ENCODE results near the gene FAM184B.

FAM184B gene

DNA sequence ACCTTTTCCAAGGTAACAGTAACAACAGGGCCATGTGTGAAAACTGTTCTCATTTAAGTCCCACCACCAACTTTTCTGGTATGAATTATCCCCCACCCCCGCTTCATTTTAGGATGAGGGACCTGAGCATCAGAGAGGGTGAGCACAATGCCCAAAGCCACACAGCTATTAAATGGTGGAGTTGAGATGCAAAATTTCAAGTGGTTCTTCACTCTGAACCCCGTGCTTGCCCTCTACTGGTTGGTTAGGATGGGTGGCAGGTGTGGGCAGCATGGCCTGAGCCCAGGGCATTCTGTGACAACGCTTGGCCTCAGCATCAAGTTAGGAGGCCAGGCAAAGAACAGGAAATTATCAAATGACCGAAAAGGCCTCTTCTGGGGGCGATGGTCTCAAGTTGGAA lies 133.5 kb downstream of the FAM184B start:
- no peak overlapping the region for H4K91ac ChIP-seq (ENCODE audit: low read depth, low read length, poor library complexity)
- no peaks in the 10 kb centered on the region for H3K79me1 ChIP-seq (ENCODE audit: low read depth, low read length)
- H4K8ac ChIP-seq (ENCODE audit: low read depth, low read length): no peak overlapping the region
- no peak for DNase-seq (ENCODE audit: low spot score)
- H3K4me3 ChIP-seq (ENCODE audit: low read length in 2 of 2): no peak overlapping the region
- peaks cover 6% of the 10 kb centered on the region in 2 donors for H3K9me3 ChIP-seq (replicated peaks in 1 of 2; ENCODE audit: control insufficient read depth in 2 of 2, insufficient read depth in 1 of 2, low read depth in 1 of 2, low read length in 2 of 2)
- H3K4ac ChIP-seq (ENCODE audit: low read length): no peak overlapping the region
- no peak overlapping the region for H2BK120ac ChIP-seq (ENCODE audit: low read depth, low read length)
- H3K27ac ChIP-seq (replicated peaks; ENCODE audit: low read length): no peak overlapping the region
- no peak overlapping the region for H2BK12ac ChIP-seq (ENCODE audit: low read length)
- H2BK15ac ChIP-seq (ENCODE audit: low read length): no peak overlapping the region
- peaks cover 0 to 2% (median 0%) of the 10 kb centered on the region in 3 experiments for H3K27me3 ChIP-seq (ENCODE audit: control insufficient read depth in 3 of 3, insufficient read depth in 3 of 3, low read depth in 1 of 3, low read length in 3 of 3)
- peak overlapping the region; percentile 5 for H2BK5ac ChIP-seq (ENCODE audit: low read length)
- no peak overlapping the region for H2AK5ac ChIP-seq (ENCODE audit: low read depth, low read length)
- WGBS, 2 donors (ENCODE audit: extremely low coverage in 2 of 2, insufficient read length in 2 of 2, insufficient replicate concordance in 1 of 2): no CpG with 5 or more reads among the region's 5 CpGs
- no peak overlapping the region for H3K14ac ChIP-seq (ENCODE audit: low read length)
- H2AFZ ChIP-seq (ENCODE audit: low read length): no peak overlapping the region
- H3K4me1 ChIP-seq (ENCODE audit: control insufficient read depth in 2 of 2, insufficient read depth in 1 of 2, low read depth in 1 of 2, low read length in 2 of 2): no peaks in the 10 kb centered on the region
- H3K18ac ChIP-seq (ENCODE audit: low read length): no peak overlapping the region
- no peaks in the 10 kb centered on the region for H3K36me3 ChIP-seq (replicated peaks in 1 of 2; ENCODE audit: control insufficient read depth in 2 of 2, insufficient read depth in 2 of 2, low read length in 2 of 2)
- H3K23ac ChIP-seq (ENCODE audit: low read depth, low read length, poor library complexity): no peak overlapping the region
- H3K9ac ChIP-seq (ENCODE audit: low read depth, low read length, poor library complexity): no peak overlapping the region
- H3K4me2 ChIP-seq (ENCODE audit: insufficient read depth, low read length, poor library complexity, severe bottlenecking): no peak overlapping the region

DNA sequence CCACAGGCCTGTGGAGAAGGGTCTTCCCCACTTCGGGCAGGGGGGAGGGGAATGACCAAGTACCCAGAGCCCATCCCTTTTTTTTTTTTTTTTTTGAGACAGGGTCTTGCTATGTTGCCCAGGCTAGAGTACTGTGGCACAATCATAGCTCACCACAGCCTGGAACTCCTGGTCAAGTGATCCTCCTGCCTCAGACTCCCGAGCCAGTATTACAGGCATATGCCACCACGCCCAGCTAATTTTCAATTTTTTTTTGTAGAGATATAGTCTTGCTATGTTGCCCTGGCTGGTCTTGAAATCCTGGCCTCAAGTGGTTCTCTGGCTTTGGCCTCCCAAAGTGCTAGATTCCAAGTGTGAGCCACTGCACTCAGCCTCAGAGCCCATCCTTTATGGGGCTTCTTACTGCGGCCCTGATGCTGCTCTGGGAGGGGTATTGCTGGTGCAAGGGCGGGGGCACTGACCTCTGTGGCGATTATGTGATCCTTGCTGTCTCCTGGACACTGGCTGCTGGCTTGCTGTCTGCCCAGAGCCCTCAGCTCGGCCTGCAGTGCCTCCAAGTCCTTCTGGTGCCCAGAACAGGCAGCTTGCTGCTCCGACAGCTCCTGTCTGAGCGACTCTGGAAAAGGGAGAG lies 134.1 kb downstream of the FAM184B start:
- Histone ChIP-seq H2AFZ (ENCODE audit: low read length) (no peak overlapping the region), H2BK15ac (ENCODE audit: low read length) (no peak overlapping the region), H2BK12ac (ENCODE audit: low read length) (no peak overlapping the region), H2AK5ac (ENCODE audit: low read depth, low read length) (no peak overlapping the region), H3K36me3 (replicated peaks in 1 of 2; ENCODE audit: control insufficient read depth in 2 of 2, insufficient read depth in 2 of 2, low read length in 2 of 2) (peaks cover 0 to 1% of the 10 kb centered on the region in 2 donors), H3K9ac (ENCODE audit: low read depth, low read length, poor library complexity) (no peak overlapping the region), H2BK120ac (ENCODE audit: low read depth, low read length) (no peak overlapping the region), H3K27me3 (ENCODE audit: control insufficient read depth in 3 of 3, insufficient read depth in 3 of 3, low read depth in 1 of 3, low read length in 3 of 3) (no peaks in the 10 kb centered on the region), H3K4me2 (ENCODE audit: insufficient read depth, low read length, poor library complexity, severe bottlenecking) (no peak overlapping the region), H4K8ac (ENCODE audit: low read depth, low read length) (no peak overlapping the region), H3K4me1 (ENCODE audit: control insufficient read depth in 2 of 2, insufficient read depth in 1 of 2, low read depth in 1 of 2, low read length in 2 of 2) (no peaks in the 10 kb centered on the region), H3K4me3 (ENCODE audit: low read length in 2 of 2) (no peak overlapping the region), H3K4ac (ENCODE audit: low read length) (no peak overlapping the region), H3K9me3 (replicated peaks in 1 of 2; ENCODE audit: control insufficient read depth in 2 of 2, insufficient read depth in 1 of 2, low read depth in 1 of 2, low read length in 2 of 2) (peaks cover 7 to 8% of the 10 kb centered on the region in 2 donors), H2BK5ac (ENCODE audit: low read length) (peak overlapping the region; percentile 5), H3K23ac (ENCODE audit: low read depth, low read length, poor library complexity) (no peak overlapping the region), H3K18ac (ENCODE audit: low read length) (peak overlapping the region; percentile 27), H4K91ac (ENCODE audit: low read depth, low read length, poor library complexity) (no peak overlapping the region), H3K14ac (ENCODE audit: low read length) (no peak overlapping the region), H3K79me1 (ENCODE audit: low read depth, low read length) (no peaks in the 10 kb centered on the region), H3K27ac (replicated peaks; ENCODE audit: low read length) (no peak overlapping the region)
- no peak for DNase-seq (ENCODE audit: low spot score)
- WGBS, 2 donors (ENCODE audit: extremely low coverage in 2 of 2, insufficient read length in 2 of 2, insufficient replicate concordance in 1 of 2): no CpG with 5 or more reads among the region's 9 CpGs

DNA sequence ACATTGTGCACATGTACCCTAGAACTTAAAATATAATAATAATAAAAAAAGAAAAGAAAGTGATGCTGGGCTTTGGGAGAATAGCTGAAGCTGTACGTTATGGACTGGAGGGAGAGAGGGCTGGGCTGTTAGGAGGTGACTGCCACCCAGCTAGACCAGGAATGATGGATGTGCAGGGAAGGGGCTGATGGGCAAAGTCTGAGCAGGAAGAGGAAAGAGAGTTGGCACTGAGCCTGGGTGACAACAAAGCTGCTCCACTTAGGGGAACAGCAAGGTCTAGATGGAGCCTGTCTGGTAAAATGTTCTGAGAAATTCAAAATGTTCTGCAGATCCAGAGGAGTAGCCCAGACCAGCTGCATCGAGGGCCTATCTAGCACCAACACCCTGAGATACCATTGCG lies 134.7 kb downstream of the FAM184B start:
- Histone ChIP-seq H2AK5ac (ENCODE audit: low read depth, low read length) (no peak overlapping the region), H3K4me3 (ENCODE audit: low read length in 2 of 2) (no peak overlapping the region), H3K23ac (ENCODE audit: low read depth, low read length, poor library complexity) (no peak overlapping the region), H3K4ac (ENCODE audit: low read length) (no peak overlapping the region), H2BK120ac (ENCODE audit: low read depth, low read length) (no peak overlapping the region), H3K79me1 (ENCODE audit: low read depth, low read length) (no peaks in the 10 kb centered on the region), H3K4me1 (ENCODE audit: control insufficient read depth in 2 of 2, insufficient read depth in 1 of 2, low read depth in 1 of 2, low read length in 2 of 2) (no peaks in the 10 kb centered on the region), H3K9ac (ENCODE audit: low read depth, low read length, poor library complexity) (no peak overlapping the region), H2BK5ac (ENCODE audit: low read length) (no peak overlapping the region), H3K4me2 (ENCODE audit: insufficient read depth, low read length, poor library complexity, severe bottlenecking) (no peak overlapping the region), H2BK15ac (ENCODE audit: low read length) (no peak overlapping the region), H3K9me3 (replicated peaks in 1 of 2; ENCODE audit: control insufficient read depth in 2 of 2, insufficient read depth in 1 of 2, low read depth in 1 of 2, low read length in 2 of 2) (peaks cover 7 to 8% of the 10 kb centered on the region in 2 donors), H3K36me3 (replicated peaks in 1 of 2; ENCODE audit: control insufficient read depth in 2 of 2, insufficient read depth in 2 of 2, low read length in 2 of 2) (peaks cover 0 to 2% of the 10 kb centered on the region in 2 donors), H3K27ac (replicated peaks; ENCODE audit: low read length) (no peak overlapping the region), H3K14ac (ENCODE audit: low read length) (no peak overlapping the region), H3K18ac (ENCODE audit: low read length) (no peak overlapping the region), H2BK12ac (ENCODE audit: low read length) (no peak overlapping the region), H4K8ac (ENCODE audit: low read depth, low read length) (no peak overlapping the region), H4K91ac (ENCODE audit: low read depth, low read length, poor library complexity) (no peak overlapping the region), H2AFZ (ENCODE audit: low read length) (no peak overlapping the region), H3K27me3 (ENCODE audit: control insufficient read depth in 3 of 3, insufficient read depth in 3 of 3, low read depth in 1 of 3, low read length in 3 of 3) (no peaks in the 10 kb centered on the region)
- no peak for DNase-seq (ENCODE audit: low spot score)
- WGBS, 2 donors (ENCODE audit: extremely low coverage in 2 of 2, insufficient read length in 2 of 2, insufficient replicate concordance in 1 of 2): no CpG with 5 or more reads among the region's 3 CpGs

DNA sequence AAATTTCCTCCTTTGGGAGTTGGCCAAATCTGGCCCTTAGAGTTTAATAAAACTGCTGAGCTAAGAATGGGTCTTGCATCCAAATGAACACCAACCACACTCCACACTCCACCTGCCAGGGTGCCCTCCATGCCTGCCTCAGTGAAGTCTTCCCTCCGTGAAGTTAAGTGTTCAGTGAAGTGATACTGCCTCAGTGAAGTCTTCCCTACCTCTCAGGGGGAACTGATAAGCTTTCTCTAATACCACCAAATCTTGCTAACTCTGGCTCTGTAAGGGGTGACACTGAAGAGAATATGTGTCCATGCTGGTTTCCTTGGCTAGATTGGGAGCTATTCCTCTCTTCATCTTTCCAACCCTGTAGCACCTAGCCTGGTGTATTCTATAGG lies 139.0 kb downstream of the FAM184B start:
- Histone ChIP-seq H3K9ac (ENCODE audit: low read depth, low read length, poor library complexity) (no peak overlapping the region), H4K8ac (ENCODE audit: low read depth, low read length) (no peak overlapping the region), H2BK5ac (ENCODE audit: low read length) (no peak overlapping the region), H2AK5ac (ENCODE audit: low read depth, low read length) (no peak overlapping the region), H3K23ac (ENCODE audit: low read depth, low read length, poor library complexity) (no peak overlapping the region), H3K14ac (ENCODE audit: low read length) (no peak overlapping the region), H2BK12ac (ENCODE audit: low read length) (no peak overlapping the region), H3K36me3 (replicated peaks in 1 of 2; ENCODE audit: control insufficient read depth in 2 of 2, insufficient read depth in 2 of 2, low read length in 2 of 2) (peaks cover 6 to 17% of the 10 kb centered on the region in 2 donors), H3K4me2 (ENCODE audit: insufficient read depth, low read length, poor library complexity, severe bottlenecking) (no peak overlapping the region), H3K18ac (ENCODE audit: low read length) (no peak overlapping the region), H3K9me3 (replicated peaks in 1 of 2; ENCODE audit: control insufficient read depth in 2 of 2, insufficient read depth in 1 of 2, low read depth in 1 of 2, low read length in 2 of 2) (peaks cover 9 to 10% of the 10 kb centered on the region in 2 donors), H3K4me1 (ENCODE audit: control insufficient read depth in 2 of 2, insufficient read depth in 1 of 2, low read depth in 1 of 2, low read length in 2 of 2) (no peaks in the 10 kb centered on the region), H3K27ac (replicated peaks; ENCODE audit: low read length) (no peak overlapping the region), H2BK15ac (ENCODE audit: low read length) (no peak overlapping the region), H3K79me1 (ENCODE audit: low read depth, low read length) (no peaks in the 10 kb centered on the region), H4K91ac (ENCODE audit: low read depth, low read length, poor library complexity) (no peak overlapping the region), H3K4me3 (ENCODE audit: low read length in 2 of 2) (no peak overlapping the region), H3K4ac (ENCODE audit: low read length) (no peak overlapping the region), H2AFZ (ENCODE audit: low read length) (no peak overlapping the region), H3K27me3 (ENCODE audit: control insufficient read depth in 3 of 3, insufficient read depth in 3 of 3, low read depth in 1 of 3, low read length in 3 of 3) (no peaks in the 10 kb centered on the region), H2BK120ac (ENCODE audit: low read depth, low read length) (no peak overlapping the region)
- no peak for DNase-seq (ENCODE audit: low spot score)
- WGBS, 2 donors (ENCODE audit: extremely low coverage in 2 of 2, insufficient read length in 2 of 2, insufficient replicate concordance in 1 of 2): no CpG with 5 or more reads among the region's 1 CpG
